ENCODE data around the gene ADGRD2. TPM values are rescaled to one million over a fixed set of nuclear protein-coding genes. Genes with fewer than 3 reads are reported as not detected.

Gene ADGRD2
- total RNA-seq, 1 experiment from 2014 or later = not detected

- no peak for DNase-seq (ENCODE audit: low read depth in 1 of 2, low spot score in 2 of 2)
- Histone ChIP-seq H3K36me3 (no peaks in the 10 kb centered on the region), H3K9me3 (replicated peaks) (no peaks in the 10 kb centered on the region), H3K27ac (no peak overlapping the region), H3K27me3 (replicated peaks) (no peaks in the 10 kb centered on the region), H3K4me3 (no peak overlapping the region), H3K4me1 (replicated peaks) (no peaks in the 10 kb centered on the region; the same call in 1 of the 2 replicates)
Observed at GRCh38 chr9:124442826-124443225, 7.4 kb upstream of the ADGRD2 start.

- Histone ChIP-seq H3K4me3 (no peak overlapping the region), H3K4me1 (replicated peaks) (no peaks in the 10 kb centered on the region; the same call in 1 of the 2 replicates), H3K36me3 (no peaks in the 10 kb centered on the region), H3K27me3 (replicated peaks) (no peaks in the 10 kb centered on the region), H3K27ac (no peak overlapping the region), H3K9me3 (replicated peaks) (no peaks in the 10 kb centered on the region)
- DNase-seq (ENCODE audit: low read depth in 1 of 2, low spot score in 2 of 2) = no peak
Observed at GRCh38 chr9:124443625-124444024, 6.6 kb upstream of the ADGRD2 start.

- Histone ChIP-seq H3K4me3 (no peak overlapping the region), H3K9me3 (replicated peaks) (no peaks in the 10 kb centered on the region), H3K27ac (no peak overlapping the region), H3K27me3 (replicated peaks) (no peaks in the 10 kb centered on the region), H3K36me3 (no peaks in the 10 kb centered on the region), H3K4me1 (replicated peaks) (no peaks in the 10 kb centered on the region; the same call in 1 of the 2 replicates)
- DNase-seq (ENCODE audit: low read depth in 1 of 2, low spot score in 2 of 2) = no peak
Observed at GRCh38 chr9:124444166-124444565, 6.1 kb upstream of the ADGRD2 start.

GRCh38 chr9:124447297-124447661 lies 3.0 kb upstream of the ADGRD2 start:
- H3K27ac ChIP-seq = no peak overlapping the region
- H3K4me1 ChIP-seq (replicated peaks) = no peaks in the 10 kb centered on the region; the same call in 1 of the 2 replicates
- H3K27me3 ChIP-seq (replicated peaks) = peaks cover 10% of the 10 kb centered on the region
- H3K4me3 ChIP-seq = no peak overlapping the region
- H3K36me3 ChIP-seq = no peaks in the 10 kb centered on the region
- no peaks in the 10 kb centered on the region for H3K9me3 ChIP-seq (replicated peaks)
- DNase-seq (ENCODE audit: low read depth in 1 of 2, low spot score in 2 of 2) = no peak

- Histone ChIP-seq H3K4me1 (replicated peaks) (no peaks in the 10 kb centered on the region), H3K27me3 (replicated peaks) (peaks cover 17% of the 10 kb centered on the region), H3K27ac (no peak overlapping the region), H3K9me3 (replicated peaks) (no peaks in the 10 kb centered on the region), H3K4me3 (no peak overlapping the region), H3K36me3 (no peaks in the 10 kb centered on the region)
- DNase-seq (ENCODE audit: low read depth in 1 of 2, low spot score in 2 of 2) = no peak
Observed at GRCh38 chr9:124448019-124448418, 2.2 kb upstream of the ADGRD2 start.

- no peak overlapping the region for H3K4me3 ChIP-seq
- H3K4me1 ChIP-seq (replicated peaks) = no peaks in the 10 kb centered on the region
- DNase-seq (ENCODE audit: low read depth in 1 of 2, low spot score in 2 of 2) = no peak
Observed at GRCh38 chr9:124449381-124450151, 685 bp upstream of the ADGRD2 start.

GRCh38 chr9:124450931-124451661 lies 845 bp downstream of the ADGRD2 start:
- Histone ChIP-seq H3K27me3 (replicated peaks) (peaks cover 17% of the 10 kb centered on the region), H3K36me3 (no peaks in the 10 kb centered on the region), H3K9me3 (replicated peaks) (no peaks in the 10 kb centered on the region), H3K4me3 (no peak overlapping the region), H3K4me1 (replicated peaks) (no peaks in the 10 kb centered on the region), H3K27ac (no peak overlapping the region)
- DNase-seq (ENCODE audit: low read depth in 1 of 2, low spot score in 2 of 2) = no peak

More at GRCh38 chr9:124449381-124450151, 685 bp upstream of the ADGRD2 start:
- Histone ChIP-seq H3K36me3 (no peaks in the 10 kb centered on the region), H3K27me3 (replicated peaks) (peaks cover 17% of the 10 kb centered on the region), H3K27ac (no peak overlapping the region), H3K9me3 (replicated peaks) (no peaks in the 10 kb centered on the region)

- peaks cover 17% of the 10 kb centered on the region for H3K27me3 ChIP-seq (replicated peaks)
- no peaks in the 10 kb centered on the region for H3K36me3 ChIP-seq
- DNase-seq (ENCODE audit: low read depth in 1 of 2, low spot score in 2 of 2) = no peak
- H3K4me3 ChIP-seq = no peak overlapping the region
- no peaks in the 10 kb centered on the region for H3K4me1 ChIP-seq (replicated peaks)
- H3K9me3 ChIP-seq (replicated peaks) = no peaks in the 10 kb centered on the region
- no peak overlapping the region for H3K27ac ChIP-seq
Observed at GRCh38 chr9:124452326-124452725, 2.1 kb downstream of the ADGRD2 start.

GRCh38 chr9:124452841-124453585 lies 2.8 kb downstream of the ADGRD2 start:
- H3K36me3 ChIP-seq = no peaks in the 10 kb centered on the region
- DNase-seq (ENCODE audit: low read depth in 1 of 2, low spot score in 2 of 2) = no peak
- H3K4me1 ChIP-seq (replicated peaks) = no peaks in the 10 kb centered on the region
- no peaks in the 10 kb centered on the region for H3K9me3 ChIP-seq (replicated peaks)
- no peak overlapping the region for H3K27ac ChIP-seq
- peaks cover 17% of the 10 kb centered on the region for H3K27me3 ChIP-seq (replicated peaks)
- no peak overlapping the region for H3K4me3 ChIP-seq

- peaks cover 17% of the 10 kb centered on the region for H3K27me3 ChIP-seq (replicated peaks)
- no peak for DNase-seq (ENCODE audit: low read depth in 1 of 2, low spot score in 2 of 2)
- no peak overlapping the region for H3K27ac ChIP-seq
- H3K4me1 ChIP-seq (replicated peaks) = no peaks in the 10 kb centered on the region
- H3K36me3 ChIP-seq = no peaks in the 10 kb centered on the region
- no peaks in the 10 kb centered on the region for H3K9me3 ChIP-seq (replicated peaks)
- H3K4me3 ChIP-seq = no peak overlapping the region
Observed at GRCh38 chr9:124453586-124454191, 3.4 kb downstream of the ADGRD2 start.

- H3K36me3 ChIP-seq = no peaks in the 10 kb centered on the region
- no peaks in the 10 kb centered on the region for H3K9me3 ChIP-seq (replicated peaks)
- no peak overlapping the region for H3K27ac ChIP-seq
- DNase-seq (ENCODE audit: low read depth in 1 of 2, low spot score in 2 of 2) = no peak
- H3K27me3 ChIP-seq (replicated peaks) = peaks cover 17% of the 10 kb centered on the region
- H3K4me3 ChIP-seq = no peak overlapping the region
- no peaks in the 10 kb centered on the region for H3K4me1 ChIP-seq (replicated peaks)
Observed at GRCh38 chr9:124454296-124454695, 4.0 kb downstream of the ADGRD2 start.

GRCh38 chr9:124454791-124455443 lies 4.7 kb downstream of the ADGRD2 start:
- Histone ChIP-seq H3K4me1 (replicated peaks) (no peaks in the 10 kb centered on the region), H3K4me3 (no peak overlapping the region), H3K27me3 (replicated peaks) (peaks cover 20% of the 10 kb centered on the region), H3K36me3 (no peaks in the 10 kb centered on the region), H3K9me3 (replicated peaks) (no peaks in the 10 kb centered on the region), H3K27ac (no peak overlapping the region)
- DNase-seq (ENCODE audit: low read depth in 1 of 2, low spot score in 2 of 2) = no peak

GRCh38 chr9:124455820-124456219 lies 5.6 kb downstream of the ADGRD2 start:
- no peak overlapping the region for H3K27ac ChIP-seq
- no peak overlapping the region for H3K4me3 ChIP-seq
- no peaks in the 10 kb centered on the region for H3K4me1 ChIP-seq (replicated peaks)
- H3K36me3 ChIP-seq = no peaks in the 10 kb centered on the region
- H3K27me3 ChIP-seq (replicated peaks) = peaks cover 22% of the 10 kb centered on the region
- no peak for DNase-seq (ENCODE audit: low read depth in 1 of 2, low spot score in 2 of 2)
- no peaks in the 10 kb centered on the region for H3K9me3 ChIP-seq (replicated peaks)
